Suppressor macrophage treated with lipopolysaccharide for 4 hours (primary cell): Measurements from ENCODE around the gene STARD5.
"Not testable (repeated sequence)": the region's sequence is repeated elsewhere in the genome, so short reads cannot be mapped to it uniquely, and the experiment has no call there.

Source experiments
- DNase-seq: peaks from one replicate; pipeline ENCODE4 v3.0.0-alpha.2; 2020

The STARD5 gene

DNA sequence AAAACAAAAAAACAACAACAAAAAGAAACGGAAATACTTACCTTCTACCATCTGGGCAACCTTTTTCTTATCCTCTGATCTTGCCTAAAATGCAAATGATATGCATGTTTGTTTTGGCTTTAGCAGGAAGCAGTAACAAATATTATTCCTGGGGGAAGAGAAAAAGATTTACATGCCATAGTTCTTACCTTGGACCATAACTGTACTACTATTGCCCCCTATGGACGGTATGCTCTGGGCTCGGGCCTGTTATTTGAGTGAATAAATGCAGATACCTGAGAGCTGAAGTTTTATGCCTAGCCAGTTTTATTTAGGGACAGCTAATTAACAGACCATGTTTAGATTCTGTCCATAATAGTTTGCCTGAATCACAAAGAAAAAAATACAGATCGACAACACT, 12.6 kb upstream of the STARD5 start:
- peak; percentile 24 for DNase-seq

GRCh38 chr15:81335631-81336030, 11.7 kb upstream of the STARD5 start:
- DNase-seq, result no peak

- no peak for DNase-seq
Observed at GRCh38 chr15:81334768-81335435, 11.0 kb upstream of the STARD5 start.

DNA sequence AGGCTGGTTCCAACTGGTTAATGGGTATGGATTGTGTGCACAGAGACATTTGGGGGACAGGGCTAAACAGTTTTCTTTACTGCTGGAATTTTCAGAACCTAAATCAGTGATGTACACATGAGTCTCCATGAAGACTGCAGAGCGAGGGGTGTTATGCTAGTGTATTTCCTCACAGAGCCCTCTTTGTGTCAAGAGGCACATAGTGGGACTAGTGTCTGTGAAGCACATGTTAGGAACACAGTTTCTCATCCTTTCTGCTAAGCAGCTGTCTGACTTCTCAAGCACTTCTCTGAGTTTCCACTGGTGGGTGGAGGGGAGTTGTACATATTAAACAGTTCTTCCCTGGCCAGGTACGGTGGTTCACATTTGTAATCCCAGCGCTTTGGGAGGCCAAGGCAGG, 9.4 kb upstream of the STARD5 start:
- DNase-seq, result no peak

DNA sequence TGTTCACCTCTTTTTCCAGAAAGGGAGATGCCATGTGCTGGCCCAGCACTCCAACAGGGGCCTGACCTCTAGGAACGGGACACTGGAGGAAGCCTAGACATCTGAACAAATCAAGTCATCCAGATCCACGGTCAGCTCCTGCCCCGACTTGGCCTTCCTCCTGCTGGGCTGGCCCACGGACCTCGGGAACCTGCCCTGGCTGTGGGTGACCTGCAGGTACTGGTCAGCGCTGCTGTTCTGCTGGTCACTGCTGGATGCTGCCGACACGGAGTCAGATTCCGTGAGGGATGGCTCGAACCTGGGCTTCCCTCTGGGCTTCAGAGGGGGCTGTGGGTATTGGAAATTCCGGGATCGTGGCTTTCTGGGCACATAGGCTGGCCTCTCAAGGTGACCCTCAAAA, 8.4 kb upstream of the STARD5 start:
- no peak for DNase-seq

DNA sequence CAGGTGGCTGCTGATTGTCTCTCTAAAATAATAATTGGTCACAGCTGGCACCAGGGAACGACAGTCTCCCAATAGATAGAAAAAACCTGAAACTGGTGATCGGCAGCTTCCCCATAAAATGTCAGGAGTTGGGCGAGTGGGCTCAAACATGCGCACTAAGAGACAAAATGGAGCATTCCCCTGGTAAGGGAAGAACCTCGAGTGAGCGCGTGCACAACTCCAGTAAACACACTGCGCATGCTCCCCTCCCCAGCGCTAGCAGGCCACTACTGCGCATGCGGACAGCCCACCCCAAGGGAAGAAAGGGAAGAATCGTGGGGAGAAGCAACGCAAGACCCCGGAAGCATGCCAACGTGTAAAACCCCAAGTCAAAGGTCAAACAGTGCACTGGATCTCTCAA, 7.7 kb upstream of the STARD5 start:
- no peak for DNase-seq

GRCh38 chr15:81331141-81331540, 7.2 kb upstream of the STARD5 start:
- DNase-seq, result not testable (repeated sequence)

- peak; percentile 28 for DNase-seq
Observed at GRCh38 chr15:81330366-81331090, 6.6 kb upstream of the STARD5 start.

DNA sequence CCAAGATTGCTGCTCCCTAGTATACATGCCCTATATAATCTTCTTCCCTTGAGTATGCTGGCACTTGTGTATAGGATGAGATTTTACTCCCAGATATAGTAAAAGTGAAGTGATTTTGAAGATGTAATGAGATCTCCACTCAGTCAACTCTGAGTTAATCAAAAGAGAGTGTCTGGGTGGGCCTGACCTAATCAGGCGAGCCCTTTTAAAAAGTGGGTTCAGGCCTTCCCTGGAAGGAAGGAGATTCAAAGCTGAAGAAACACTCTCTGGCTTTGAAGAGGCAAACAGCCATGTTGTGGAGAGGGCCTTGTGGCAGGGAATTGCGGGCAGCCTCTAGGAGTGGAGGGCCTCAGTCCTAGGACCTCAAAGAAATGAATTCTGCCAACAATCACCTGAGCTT, 5.5 kb upstream of the STARD5 start:
- no peak for DNase-seq

DNA sequence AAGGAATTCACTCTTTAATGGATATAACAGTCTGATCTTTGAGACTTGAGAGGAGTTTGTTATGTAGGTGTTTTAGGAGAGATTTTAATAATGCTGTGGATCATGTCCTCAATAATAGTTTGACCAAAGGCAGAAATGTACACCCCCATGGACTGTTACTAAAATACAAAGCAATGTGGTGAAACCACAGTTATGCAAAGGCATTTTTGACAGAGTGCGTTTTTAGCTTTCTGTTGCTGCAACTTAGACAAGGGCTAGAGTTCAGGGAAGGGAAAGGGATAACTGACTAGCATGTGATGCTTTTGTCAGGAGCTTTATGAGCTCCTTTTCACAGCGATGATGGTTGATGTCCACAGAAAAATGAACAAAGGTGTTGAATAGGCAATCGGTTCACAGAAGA, 3.6 kb upstream of the STARD5 start:
- no peak for DNase-seq

DNA sequence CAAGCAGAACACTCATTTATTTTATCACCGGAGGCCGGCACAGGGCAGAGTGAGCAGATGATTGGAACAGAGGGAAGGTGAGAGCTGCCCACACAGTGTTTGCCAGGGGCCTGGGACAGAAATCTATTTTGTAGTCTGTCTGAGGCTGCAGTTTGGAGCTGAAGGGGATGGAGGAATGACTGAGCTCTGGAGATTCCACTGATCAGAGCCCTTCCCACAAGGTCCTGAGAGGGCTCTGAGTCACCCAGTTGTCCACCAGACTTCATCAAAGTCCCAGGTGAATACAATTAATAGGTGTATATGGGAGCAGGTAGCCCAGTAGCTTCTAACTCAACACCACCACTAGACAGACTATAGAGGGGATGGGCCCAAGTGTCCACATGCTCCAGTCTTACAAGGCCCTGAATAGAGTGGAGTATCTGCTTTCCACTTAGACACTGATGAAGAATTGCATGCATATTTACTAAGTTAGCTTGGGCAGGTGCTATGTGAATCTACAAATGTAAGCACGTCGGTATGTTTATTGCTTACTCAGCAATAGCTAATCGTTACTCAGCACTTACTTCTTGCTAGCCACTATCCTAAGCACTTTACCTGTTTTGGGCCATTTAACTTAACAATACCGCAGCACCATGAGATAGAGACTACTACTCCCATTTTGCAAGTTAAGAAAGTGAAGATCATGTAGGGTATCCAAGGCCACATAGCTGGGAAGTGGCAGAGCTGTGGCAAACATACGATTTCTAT, 2.7 kb upstream of the STARD5 start:
- no peak for DNase-seq

GRCh38 chr15:81323559-81323943, 390 bp downstream of the STARD5 start:
- no peak for DNase-seq

- no peak for DNase-seq
Observed at GRCh38 chr15:81322676-81323253, 1.2 kb downstream of the STARD5 start.

DNA sequence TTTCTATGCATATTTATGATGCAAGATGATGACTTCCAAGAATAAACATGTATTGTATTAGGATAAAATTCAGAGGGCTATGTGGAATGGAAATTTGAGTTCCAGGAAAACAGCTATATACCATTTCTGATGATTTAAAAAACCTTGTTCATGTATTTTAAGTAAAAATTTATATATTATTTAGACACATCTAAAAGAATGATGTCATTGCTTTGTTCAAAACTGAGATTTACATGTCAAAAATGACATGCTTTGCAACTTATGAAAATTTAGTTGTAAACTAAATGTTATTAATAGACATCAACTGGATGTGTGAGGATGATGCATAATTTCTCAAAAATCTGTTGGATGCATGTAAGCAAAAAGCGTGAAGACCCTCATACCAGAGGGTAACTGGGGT, 2.3 kb downstream of the STARD5 start:
- DNase-seq, result no peak

GRCh38 chr15:81317642-81318017, 6.3 kb downstream of the STARD5 start:
- no peak for DNase-seq

GRCh38 chr15:81316267-81316666, 7.7 kb downstream of the STARD5 start:
- DNase-seq, result no peak

- no peak for DNase-seq
Observed at GRCh38 chr15:81315452-81316175, 8.3 kb downstream of the STARD5 start.

- DNase-seq, result no peak
Observed at GRCh38 chr15:81314378-81314777, 9.6 kb downstream of the STARD5 start.

- no peak for DNase-seq
Observed at GRCh38 chr15:81313686-81314085, 10.3 kb downstream of the STARD5 start.

DNA sequence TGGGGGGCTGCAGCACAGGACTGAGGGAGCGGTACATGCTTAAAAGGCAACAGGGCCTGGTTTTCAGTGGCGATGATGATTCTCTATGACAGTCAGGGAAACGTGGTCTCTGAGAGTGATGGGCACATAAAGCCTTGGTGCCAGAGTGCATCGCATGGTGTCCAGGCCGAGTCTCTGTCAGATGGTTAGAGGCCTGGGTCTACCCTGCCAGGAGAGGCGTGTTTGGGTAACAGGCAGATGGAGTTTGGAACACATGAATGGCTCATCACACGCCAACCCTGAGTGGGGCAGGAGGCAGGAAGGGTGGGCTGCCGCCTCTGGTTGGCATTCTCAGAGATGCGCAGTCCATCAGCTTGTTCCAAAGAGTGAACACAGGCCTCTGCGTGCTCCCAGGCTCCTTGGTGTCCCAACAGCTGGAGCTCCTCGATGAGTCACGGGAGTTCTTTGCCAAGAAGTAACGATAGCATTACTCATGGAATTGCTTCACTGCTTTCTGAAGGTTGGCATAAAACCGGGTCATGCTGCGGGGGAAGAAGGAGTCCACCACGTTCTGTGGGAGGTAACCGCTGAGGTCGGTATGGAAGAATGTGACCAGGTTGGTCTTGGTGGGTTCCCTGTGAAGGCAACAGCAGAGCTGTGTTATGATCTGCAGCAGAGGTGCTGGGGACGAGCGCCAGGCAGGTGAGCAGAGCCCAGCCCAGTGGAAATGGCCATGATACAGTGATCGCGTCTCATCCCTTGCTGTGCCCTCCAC, 11.0 kb downstream of the STARD5 start:
- peak; percentile 97 for DNase-seq

DNA sequence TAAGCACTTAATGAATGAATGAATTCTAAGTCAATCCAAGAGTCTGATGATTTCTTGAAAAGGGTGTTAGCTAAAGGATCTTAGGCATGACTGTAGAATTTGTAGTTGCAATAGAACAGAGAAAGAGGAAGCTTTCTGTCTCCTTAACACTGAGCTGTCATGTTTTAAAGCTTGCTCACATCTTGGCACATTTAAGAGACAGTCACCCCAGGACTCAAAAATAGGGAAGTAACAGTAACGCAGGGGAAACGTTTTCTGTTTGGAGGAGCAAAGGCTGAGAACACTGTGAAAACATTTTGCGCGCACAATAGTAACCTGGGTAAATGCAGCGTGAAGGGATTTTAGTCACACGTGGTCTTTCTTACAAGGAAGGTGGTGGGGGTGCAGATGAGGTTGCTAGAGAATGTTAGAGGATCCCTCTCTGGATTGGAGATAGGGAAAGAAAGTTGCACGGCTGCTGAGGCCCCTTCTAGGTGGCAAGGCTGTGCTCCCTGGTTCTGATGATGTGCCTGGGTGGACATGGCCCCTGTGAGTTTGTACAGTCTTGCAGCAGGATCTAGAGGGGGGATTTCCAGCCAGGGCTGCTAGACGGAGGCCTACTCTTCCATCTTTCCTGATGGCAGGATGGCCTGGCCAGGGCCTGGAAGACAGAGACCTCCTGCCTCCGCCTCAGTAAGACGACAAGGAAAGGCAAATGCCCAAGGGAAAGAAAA, 12.0 kb downstream of the STARD5 start:
- peak; percentile 92 for DNase-seq

GRCh38 chr15:81310480-81310879, 13.5 kb downstream of the STARD5 start:
- DNase-seq, result no peak
